Activated CD4-positive, alpha-beta T cell treated with anti-CD3 and anti-CD28 coated beads for 48 hours (primary cell): ENCODE data around the gene ASZ1.
"Not testable (repeated sequence)": the region's sequence is repeated elsewhere in the genome, so short reads cannot be mapped to it uniquely, and the experiment has no call there.

Experiments
- DNase-seq: peaks from one replicate; pipeline ENCODE4 v3.0.0-alpha.2; 2020

ASZ1 gene

GRCh38 chr7:117427258-117427701, at the start of gene ASZ1:
ASZ1 (minus strand) TSS chr7:117427493; CDS start chr7:117427460, 33 bp downstream.
- DNase-seq, result no peak

- no peak for DNase-seq
Observed at GRCh38 chr7:117476557-117477215, 49.4 kb upstream of the ASZ1 start.

- DNase-seq, result no peak
Observed at GRCh38 chr7:117472335-117472734, 45.0 kb upstream of the ASZ1 start.

GRCh38 chr7:117470777-117471176, 43.5 kb upstream of the ASZ1 start:
- DNase-seq, result no peak

GRCh38 chr7:117468174-117468573, 40.9 kb upstream of the ASZ1 start:
- DNase-seq, result no peak

GRCh38 chr7:117460815-117461214, 33.5 kb upstream of the ASZ1 start:
- not testable (repeated sequence) for DNase-seq

- no peak for DNase-seq
Observed at GRCh38 chr7:117459735-117460134, 32.4 kb upstream of the ASZ1 start.

- no peak for DNase-seq
Observed at GRCh38 chr7:117458977-117459583, 31.8 kb upstream of the ASZ1 start.

GRCh38 chr7:117448655-117449054, 21.4 kb upstream of the ASZ1 start:
- no peak for DNase-seq

- DNase-seq, result no peak
Observed at GRCh38 chr7:117446220-117446815, 19.0 kb upstream of the ASZ1 start.

- DNase-seq, result no peak
Observed at GRCh38 chr7:117445206-117445605, 17.9 kb upstream of the ASZ1 start.

- DNase-seq, result no peak
Observed at GRCh38 chr7:117444646-117445045, 17.4 kb upstream of the ASZ1 start.

GRCh38 chr7:117435475-117436043, 8.3 kb upstream of the ASZ1 start:
- DNase-seq, result no peak

- DNase-seq, result no peak
Observed at GRCh38 chr7:117424090-117424829, 3.0 kb downstream of the ASZ1 start.

GRCh38 chr7:117414591-117414990, 12.7 kb downstream of the ASZ1 start:
- DNase-seq, result not testable (repeated sequence)

- no peak for DNase-seq
Observed at GRCh38 chr7:117412946-117413559, 14.2 kb downstream of the ASZ1 start.

- no peak for DNase-seq
Observed at GRCh38 chr7:117412390-117412789, 14.9 kb downstream of the ASZ1 start.

GRCh38 chr7:117411539-117411938, 15.8 kb downstream of the ASZ1 start:
- no peak for DNase-seq

- DNase-seq, result no peak
Observed at GRCh38 chr7:117408831-117409230, 18.5 kb downstream of the ASZ1 start.

- no peak for DNase-seq
Observed at GRCh38 chr7:117405519-117405918, 21.8 kb downstream of the ASZ1 start.

GRCh38 chr7:117403737-117404136, 23.6 kb downstream of the ASZ1 start:
- no peak for DNase-seq

GRCh38 chr7:117402109-117402508, 25.2 kb downstream of the ASZ1 start:
- no peak for DNase-seq
